Measurements from ENCODE around the gene KIF14.

KIF14 gene

GRCh38 chr1:200624679-200625335 lies 4.3 kb upstream of the KIF14 start:
- no peak for DNase-seq (ENCODE audit: low spot score)
- no peak for TF ChIP-seq CTCF (IDR thresholded peaks at IDR 0.05; ENCODE audit: extremely low read depth, missing control alignments)

DNA sequence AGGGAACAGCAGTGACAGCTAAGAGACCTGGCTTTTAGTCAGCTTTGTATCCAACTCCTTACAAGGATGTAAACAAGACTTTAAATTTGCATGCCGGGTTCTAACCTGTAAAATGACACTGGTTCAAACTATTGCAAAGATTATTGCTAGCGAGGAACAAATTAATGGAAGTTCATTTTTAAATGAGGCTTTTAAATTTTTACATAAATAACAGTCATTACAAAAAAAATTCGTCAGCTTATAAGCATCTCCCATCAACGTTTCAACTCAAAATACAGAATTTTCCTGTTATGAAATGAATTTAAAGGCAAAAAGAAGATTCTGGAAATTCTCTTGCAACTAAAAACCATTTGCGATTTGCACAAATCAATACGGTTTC lies 668 bp downstream of the KIF14 start:
- DNase-seq (ENCODE audit: low spot score): no peak
- TF ChIP-seq CTCF (IDR thresholded peaks at IDR 0.05; ENCODE audit: extremely low read depth, missing control alignments): no peak

GRCh38 chr1:200610846-200611245 lies 9.7 kb downstream of the KIF14 start:
- DNase-seq (ENCODE audit: low spot score): no peak
- TF ChIP-seq CTCF (IDR thresholded peaks at IDR 0.05; ENCODE audit: extremely low read depth, missing control alignments): no peak

DNA sequence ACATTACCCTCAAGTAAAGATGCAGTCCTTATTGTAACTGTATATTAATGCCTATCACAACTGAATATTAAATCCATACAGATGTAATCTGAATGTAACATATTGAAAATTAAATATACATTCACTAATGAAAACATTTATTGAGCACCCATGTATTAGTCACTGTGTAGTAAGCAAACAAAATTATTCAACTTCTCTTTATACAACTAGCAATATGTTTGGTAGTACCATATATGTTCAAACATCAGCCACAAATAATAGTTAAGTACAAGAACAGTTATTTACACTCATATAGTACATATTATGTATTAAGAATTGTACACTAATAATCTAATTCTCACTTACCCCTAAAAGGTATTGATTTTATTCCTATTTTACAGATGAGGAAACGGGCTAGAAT lies 17.9 kb downstream of the KIF14 start:
- no peak for DNase-seq (ENCODE audit: low spot score)
- no peak for TF ChIP-seq CTCF (IDR thresholded peaks at IDR 0.05; ENCODE audit: extremely low read depth, missing control alignments)

- DNase-seq (ENCODE audit: low spot score): no peak
- TF ChIP-seq CTCF (IDR thresholded peaks at IDR 0.05; ENCODE audit: extremely low read depth, missing control alignments): no peak
These were observed 30.6 kb downstream of the KIF14 start for GRCh38 chr1:200590001-200590400.

DNA sequence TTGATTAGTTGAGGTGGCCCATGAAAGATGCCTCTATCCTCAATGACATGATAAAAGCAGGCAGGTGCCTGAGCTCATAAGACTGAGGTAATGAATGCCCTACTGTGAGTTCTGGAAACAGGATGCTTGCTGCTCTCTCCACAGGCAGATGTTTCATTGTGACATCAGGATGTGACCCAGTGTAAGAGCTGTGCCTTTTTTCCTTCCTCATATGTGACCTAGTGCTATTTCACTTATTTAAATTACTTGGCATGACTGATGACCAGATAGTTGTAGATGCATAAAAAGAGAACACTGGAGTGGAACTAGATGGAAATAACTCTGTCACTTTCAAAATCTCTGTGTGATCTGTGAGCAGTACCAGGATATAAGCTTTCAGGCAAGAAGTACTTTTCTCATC lies 31.9 kb downstream of the KIF14 start:
- peak; percentile 9 for DNase-seq (ENCODE audit: low spot score)
- no peak for TF ChIP-seq CTCF (IDR thresholded peaks at IDR 0.05; ENCODE audit: extremely low read depth, missing control alignments)

- no peak for DNase-seq (ENCODE audit: low spot score)
- no peak for TF ChIP-seq CTCF (IDR thresholded peaks at IDR 0.05; ENCODE audit: extremely low read depth, missing control alignments)
These were observed 56.2 kb downstream of the KIF14 start for GRCh38 chr1:200564319-200564718.
